A673 (cell line): ENCODE results near the gene SMYD1. TPM values are rescaled to one million over a fixed set of nuclear protein-coding genes. Genes with fewer than 3 reads are reported as not detected.

ENCODE experiments used
- BruUV-seq: library from RNA; stranded (reverse); fragments of 400-500 nt; replicated peaks from 2 replicates; lab custom pipeline; 2021; lab: Mats Ljungman, UMichigan
- CTCF ChIA-PET: fragments of 300-600 bp; sonication (Branson Sonifier 250); formaldehyde crosslinking; loops from one replicate; lab custom pipeline; 2022; ENCODE audit warnings: antibody characterized with exemption; lab: Charles Lee
- POLR2A ChIA-PET: fragments of 300-600 bp; sonication (Branson Sonifier 250); formaldehyde crosslinking; loops from one replicate; lab custom pipeline; 2022; ENCODE audit warnings: antibody characterized with exemption; ENCODE audit not compliant: low non-redundant PET; lab: Charles Lee
- DNase-seq: peaks from one replicate; pipeline ENCODE4 v3.0.0-alpha.2; 2015; ENCODE audit warnings: low spot score
- H3K27ac ChIP-seq: fragments of 200-600 bp; sonication (generic); 2 replicates; pipeline ENCODE4 v1.5.1; 2016; ENCODE audit warnings: mixed run types, low read depth, mild to moderate bottlenecking, mixed read lengths, antibody characterized with exemption, low read length; ENCODE audit not compliant: poor library complexity, severe bottlenecking
- H3K27me3 ChIP-seq: fragments of 200-600 bp; sonication (generic); replicated peaks from 2 replicates; pipeline ENCODE4 v1.6.1; 2017; ENCODE audit warnings: mixed run types, low read depth, mild to moderate bottlenecking, mixed read lengths, antibody characterized with exemption, low read length; ENCODE audit not compliant: insufficient read depth, poor library complexity
- H3K36me3 ChIP-seq: fragments of 200-600 bp; sonication (generic); 2 replicates; pipeline ENCODE4 v1.6.1; 2016; ENCODE audit warnings: mixed run types, mild to moderate bottlenecking, mixed read lengths, antibody characterized with exemption, low read length; ENCODE audit not compliant: insufficient read depth, poor library complexity, severe bottlenecking
- H3K4me1 ChIP-seq: fragments of 200-600 bp; sonication (generic); 2 replicates; pipeline ENCODE4 v1.6.1; 2017; ENCODE audit warnings: mixed run types, mild to moderate bottlenecking, mixed read lengths, antibody characterized with exemption, low read length; ENCODE audit not compliant: insufficient read depth, poor library complexity, severe bottlenecking
- H3K4me3 ChIP-seq: fragments of 200-600 bp; sonication (generic); 2 replicates; pipeline ENCODE4 v1.5.1; 2016; ENCODE audit warnings: low read depth, mixed run types, mild to moderate bottlenecking, mixed read lengths, low read length; ENCODE audit not compliant: poor library complexity, severe bottlenecking
- H3K9me3 ChIP-seq: fragments of 200-600 bp; sonication (generic); 2 replicates; pipeline ENCODE4 v1.6.1; 2016; ENCODE audit warnings: mixed run types, low read depth, mild to moderate bottlenecking, mixed read lengths, antibody characterized with exemption, low read length; ENCODE audit not compliant: poor library complexity, severe bottlenecking
- CTCF ChIP-seq: fragments of 300-800, 200-600 bp; sonication (generic); conservative IDR thresholded peaks from 2 replicates; pipeline ENCODE4 v1.5.1; 2017; ENCODE audit warnings: low read depth, mild to moderate bottlenecking, antibody characterized with exemption, low read length, moderate library complexity, mixed read lengths
- EZH2 ChIP-seq: fragments of 200-600 bp; sonication (generic); IDR thresholded peaks from 2 replicates; pipeline ENCODE4 v1.6.1; 2017; ENCODE audit warnings: borderline replicate concordance, low read depth, mild to moderate bottlenecking, mixed read lengths, antibody characterized with exemption, low read length; ENCODE audit not compliant: poor library complexity, severe bottlenecking
- intact Hi-C: fragments of 100-400 bp; cut with micrococcal nuclease; formaldehyde crosslinking; loops from one replicate; pipeline ENCODE4 v1.10.0; 2022; ENCODE audit not compliant: unreplicated experiment
- total RNA-seq: library from RNA; stranded (reverse); gene quantifications from 2 replicates; pipeline ENCODE4 v1.2.3, GENCODE V29; 2021

The SMYD1 gene
- total RNA-seq, 1 experiment from 2014 or later = not detected

- H3K27me3 ChIP-seq = no peaks in the 10 kb centered on the region
- no peak overlapping the region for H3K4me3 ChIP-seq
- ChIA-PET CTCF (no interaction called here), POLR2A (no interaction called here)
- no peaks in the 10 kb centered on the region for H3K4me1 ChIP-seq
- no peak overlapping the region for H3K27ac ChIP-seq
- TF ChIP-seq EZH2 (no peak), CTCF (no peak)
- DNase-seq = no peak
- intact Hi-C loops = no loop called here
- no peaks in the 10 kb centered on the region for H3K9me3 ChIP-seq
- no peaks in the 10 kb centered on the region for H3K36me3 ChIP-seq
- BruUV-seq = no TSS peak
These were observed 18.8 kb downstream of the SMYD1 start for GRCh38 chr2:88086401-88086800.

- no peak for DNase-seq
- CTCF ChIA-PET = no interaction called here
- H3K4me1 ChIP-seq = no peaks in the 10 kb centered on the region
- no peaks in the 10 kb centered on the region for H3K27me3 ChIP-seq
- intact Hi-C loops = no loop called here
- H3K36me3 ChIP-seq = no peaks in the 10 kb centered on the region
- BruUV-seq = no TSS peak
- POLR2A ChIA-PET = no interaction called here
- H3K9me3 ChIP-seq = no peaks in the 10 kb centered on the region
- H3K4me3 ChIP-seq = no peak overlapping the region
- H3K27ac ChIP-seq = no peak overlapping the region
- TF ChIP-seq EZH2 (no peak), CTCF (no peak)
These were observed 19.4 kb downstream of the SMYD1 start for GRCh38 chr2:88087073-88087472.

GRCh38 chr2:88087763-88088162, 20.1 kb downstream of the SMYD1 start:
- POLR2A ChIA-PET = no interaction called here
- no peak for DNase-seq
- Histone ChIP-seq H3K27ac (no peak overlapping the region), H3K9me3 (no peaks in the 10 kb centered on the region), H3K27me3 (no peaks in the 10 kb centered on the region), H3K36me3 (no peaks in the 10 kb centered on the region), H3K4me1 (no peaks in the 10 kb centered on the region), H3K4me3 (no peak overlapping the region)
- no peak for TF ChIP-seq EZH2
- no peak for TF ChIP-seq CTCF
- intact Hi-C loops = no loop called here
- CTCF ChIA-PET = no interaction called here
- no TSS peak for BruUV-seq
